Panc1 (cell line): ENCODE data around the gene IDI2. TPM values are rescaled to one million over a fixed set of nuclear protein-coding genes. Genes with fewer than 3 reads are reported as not detected.

ENCODE experiments used
- ATAC-seq: fragments of 200-7000 bp; cut with Tn5 transposase; 2 replicates; pipeline ENCODE4 v1.9.1; 2020; ENCODE audit warnings: mild to moderate bottlenecking, moderate library complexity
- BruUV-seq: library from RNA; stranded (reverse); fragments of 400-500 nt; replicated peaks from 2 replicates; lab custom pipeline; 2021; lab: Mats Ljungman, UMichigan
- CTCF ChIA-PET: fragments of 300-600 bp; sonication (Branson Sonifier 250); formaldehyde crosslinking; loops from one replicate; lab custom pipeline; 2022; ENCODE audit warnings: antibody characterized with exemption; lab: Charles Lee
- POLR2A ChIA-PET: fragments of 300-600 bp; sonication (Branson Sonifier 250); formaldehyde crosslinking; loops from one replicate; lab custom pipeline; 2022; ENCODE audit warnings: antibody characterized with exemption; lab: Charles Lee
- DNase-seq: peaks from one replicate; pipeline ENCODE4 v3.0.0-alpha.2; 2010; ENCODE audit warnings: low read depth, low spot score
- H3K27ac ChIP-seq: 2 replicates; pipeline ENCODE4 v1.5.1; 2011; ENCODE audit warnings: mild to moderate bottlenecking, low read length, inconsistent platforms
- H3K27me3 ChIP-seq: fragments of 200-500 bp; sonication (Bioruptor generic); 2 replicates; pipeline ENCODE4 v1.6.0; 2014; ENCODE audit warnings: low read length, inconsistent platforms; ENCODE audit not compliant: control insufficient read depth, insufficient read depth
- H3K36me3 ChIP-seq: fragments of 200-500 bp; sonication (Bioruptor generic); 2 replicates; pipeline ENCODE4 v1.5.1; 2014; ENCODE audit warnings: inconsistent platforms, mild to moderate bottlenecking, low read length, moderate library complexity; ENCODE audit not compliant: control insufficient read depth, insufficient read depth
- H3K4me1 ChIP-seq: 2 replicates; pipeline ENCODE4 v1.5.1; 2011; ENCODE audit warnings: inconsistent platforms, mild to moderate bottlenecking, low read length, moderate library complexity; ENCODE audit not compliant: control insufficient read depth, insufficient read depth
- H3K4me3 ChIP-seq, 2 experiments: 2 replicates each; pipeline ENCODE4 v1.5.1; 2011 to 2012; ENCODE audit warnings: low read depth in 2 of 2, low read length in 2 of 2, mild to moderate bottlenecking in 2 of 2, inconsistent platforms in 1 of 2, moderate library complexity in 1 of 2
- H3K9me3 ChIP-seq: fragments of 200-500 bp; sonication (Bioruptor generic); 2 replicates; pipeline ENCODE4 v1.5.1; 2014; ENCODE audit warnings: low read depth, mild to moderate bottlenecking, inconsistent platforms, low read length, moderate library complexity; ENCODE audit not compliant: control insufficient read depth, insufficient read depth
- CTCF ChIP-seq: fragments of 450-650 bp; IDR thresholded peaks from 2 replicates; pipeline ENCODE4 v1.5.1; 2017; ENCODE audit warnings: mild to moderate bottlenecking
- POLR2AphosphoS5 ChIP-seq: IDR thresholded peaks from 2 replicates; pipeline ENCODE4 v1.6.1; 2012; ENCODE audit warnings: mild to moderate bottlenecking, low read depth, low read length, moderate library complexity
- REST ChIP-seq, 2 experiments: IDR thresholded peaks; 2 replicates each; pipeline ENCODE4 v1.6.1; 2011 to 2012; ENCODE audit warnings: low read depth in 2 of 2, control low read depth in 1 of 2, low read length in 1 of 2, mild to moderate bottlenecking in 1 of 2, moderate library complexity in 1 of 2; ENCODE audit not compliant: insufficient read depth in 1 of 2
- SIN3A ChIP-seq: IDR thresholded peaks from 2 replicates; pipeline ENCODE4 v1.6.1; 2012; ENCODE audit warnings: low read depth, mild to moderate bottlenecking, low read length, moderate library complexity, borderline replicate concordance; ENCODE audit not compliant: insufficient read depth
- TCF7L2 ChIP-seq: IDR thresholded peaks from 2 replicates; pipeline ENCODE4 v1.6.1; 2011; ENCODE audit warnings: mild to moderate bottlenecking, low read depth, low read length, inconsistent platforms
- in situ Hi-C: cut with HindIII; loops from 2 replicates; pipeline ENCODE4 v1.10.0; 2016; ENCODE audit warnings: low sequenced_read_pairs, low pct_unique_long_range_greater_than_20kb
- intact Hi-C: fragments of 100-400 bp; cut with micrococcal nuclease; formaldehyde crosslinking; loops from one replicate; pipeline ENCODE4 v1.10.0; 2022; ENCODE audit not compliant: unreplicated experiment
- total RNA-seq: library from RNA; stranded (reverse); gene quantifications from one replicate; pipeline ENCODE4 v1.2.1, GENCODE V29; 2021; ENCODE audit not compliant: unreplicated experiment

Gene IDI2
- total RNA-seq, 1 experiment from 2014 or later, result not detected

DNA sequence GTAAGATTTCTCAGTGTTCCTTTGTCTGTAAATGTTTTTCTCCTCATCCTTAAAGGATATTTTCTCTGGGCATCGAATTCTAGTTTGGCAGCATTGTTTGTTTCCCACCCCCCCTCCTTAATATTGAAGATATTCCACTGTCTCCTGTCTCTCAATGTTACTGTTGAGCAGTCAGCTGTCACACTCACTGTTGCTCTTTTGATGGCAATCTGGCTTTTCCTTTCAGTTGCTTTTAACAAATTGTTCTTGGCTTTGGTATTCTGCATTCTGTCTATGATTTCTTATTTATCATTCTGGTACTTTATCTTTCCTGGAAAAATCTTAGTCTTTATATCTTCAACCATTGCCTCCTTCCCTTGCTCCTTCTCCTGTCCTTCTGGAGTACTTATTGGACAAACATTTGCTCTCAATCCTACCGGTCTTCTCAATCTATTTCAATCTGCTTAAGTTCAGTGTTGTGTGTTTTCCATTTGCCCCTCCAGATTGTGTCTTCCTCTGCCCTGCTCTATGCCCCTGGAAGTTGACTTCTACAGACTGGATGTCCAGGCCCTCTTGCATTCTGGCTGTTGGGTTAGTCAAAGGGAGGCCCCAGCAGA, 46.7 kb downstream of the IDI2 start:
- in situ Hi-C loops, result no loop called here
- H3K4me1 ChIP-seq, result no peaks in the 10 kb centered on the region
- H3K4me3 ChIP-seq, result no peak overlapping the region
- TSS peak; percentile 35 for BruUV-seq
- no peak for TF ChIP-seq SIN3A
- TF ChIP-seq TCF7L2, result no peak
- TF ChIP-seq POLR2AphosphoS5, result no peak
- TF ChIP-seq CTCF, result no peak
- no peak for TF ChIP-seq REST (IDR thresholded peaks at IDR 0.05; ENCODE audit: insufficient read depth in 1 of 2, low read depth in 2 of 2, low read length in 1 of 2)
- no peaks in the 10 kb centered on the region for H3K36me3 ChIP-seq
- peaks cover 6% of the 10 kb centered on the region; the same call in 1 of the 2 replicates for H3K9me3 ChIP-seq
- intact Hi-C loops, result no loop called here
- ChIA-PET CTCF (no interaction called here), POLR2A (no interaction called here)
- DNase-seq, result no peak
- H3K27me3 ChIP-seq, result no peaks in the 10 kb centered on the region
- no peak for ATAC-seq
- H3K27ac ChIP-seq, result no peak overlapping the region

- POLR2A ChIA-PET, result no interaction called here
- intact Hi-C loops (no loop called here), in situ Hi-C loops (no loop called here)
- no peaks in the 10 kb centered on the region for H3K36me3 ChIP-seq
- ATAC-seq, result no peak
- peaks cover 6% of the 10 kb centered on the region; the same call in 1 of the 2 replicates for H3K9me3 ChIP-seq
- H3K27ac ChIP-seq, result no peak overlapping the region
- H3K4me1 ChIP-seq, result no peaks in the 10 kb centered on the region
- no peak for DNase-seq
- H3K4me3 ChIP-seq, result no peak overlapping the region
- TF ChIP-seq REST (IDR thresholded peaks at IDR 0.05; ENCODE audit: insufficient read depth in 1 of 2, low read depth in 2 of 2, low read length in 1 of 2) (no peak), SIN3A (no peak), CTCF (no peak), POLR2AphosphoS5 (no peak), TCF7L2 (no peak)
- CTCF ChIA-PET, result no interaction called here
- no peaks in the 10 kb centered on the region for H3K27me3 ChIP-seq
- BruUV-seq, result no TSS peak
Measured at GRCh38 chr10:976316-976715, 49.3 kb downstream of the IDI2 start.
